ENCODE measurements around the gene SMIM35. TPM values are rescaled to one million over a fixed set of nuclear protein-coding genes. Genes with fewer than 3 reads are reported as not detected.
A peak's percentile ranks its signal among the peaks of the same experiment; 100 is the strongest.

SMIM35 gene
- total and polyA plus RNA-seq, 2 donors: 0.05 to 0.09 TPM

- no peaks in the 10 kb centered on the region for H3K9me3 ChIP-seq (ENCODE audit: control insufficient read depth in 2 of 2, insufficient read depth in 1 of 2, low read length in 1 of 2)
- no peaks in the 10 kb centered on the region for H3K4me1 ChIP-seq (ENCODE audit: control insufficient read depth in 2 of 2, insufficient read depth in 2 of 2, low read length in 2 of 2)
- H3K27me3 ChIP-seq (ENCODE audit: control insufficient read depth in 2 of 2, insufficient read depth in 1 of 2, low read length in 1 of 2): no peaks in the 10 kb centered on the region
- H3K27ac ChIP-seq (ENCODE audit: low read depth in 1 of 2, low read length in 1 of 2): no peak overlapping the region
- 69% methylated on average over 3 of the region's 3 CpGs for WGBS
- no peak for DNase-seq (ENCODE audit: low read depth in 6 of 9, low spot score in 9 of 9)
- no peak overlapping the region for H3K4me3 ChIP-seq (ENCODE audit: low read length in 2 of 2)
- no peaks in the 10 kb centered on the region for H3K36me3 ChIP-seq (ENCODE audit: control insufficient read depth in 2 of 2, insufficient read depth in 2 of 2, low read length in 1 of 2)
Observed at GRCh38 chr11:118028626-118029025, 58.1 kb downstream of the SMIM35 start.

GRCh38 chr11:118027694-118028093 lies 59.1 kb downstream of the SMIM35 start:
- Histone ChIP-seq H3K36me3 (ENCODE audit: control insufficient read depth in 2 of 2, insufficient read depth in 2 of 2, low read length in 1 of 2) (no peaks in the 10 kb centered on the region), H3K27me3 (ENCODE audit: control insufficient read depth in 2 of 2, insufficient read depth in 1 of 2, low read length in 1 of 2) (no peaks in the 10 kb centered on the region), H3K4me3 (ENCODE audit: low read length in 2 of 2) (no peak overlapping the region), H3K9me3 (ENCODE audit: control insufficient read depth in 2 of 2, insufficient read depth in 1 of 2, low read length in 1 of 2) (no peaks in the 10 kb centered on the region), H3K4me1 (ENCODE audit: control insufficient read depth in 2 of 2, insufficient read depth in 2 of 2, low read length in 2 of 2) (no peaks in the 10 kb centered on the region), H3K27ac (ENCODE audit: low read depth in 1 of 2, low read length in 1 of 2) (no peak overlapping the region)
- 97% methylated on average over 4 of the region's 4 CpGs for WGBS
- no peak for DNase-seq (ENCODE audit: low read depth in 6 of 9, low spot score in 9 of 9)

- H3K4me1 ChIP-seq (ENCODE audit: control insufficient read depth in 2 of 2, insufficient read depth in 2 of 2, low read length in 2 of 2): peaks cover 0 to 4% of the 10 kb centered on the region in 2 donors
- WGBS: 95% methylated on average over 1 of the region's 1 CpG
- no peaks in the 10 kb centered on the region for H3K36me3 ChIP-seq (ENCODE audit: control insufficient read depth in 2 of 2, insufficient read depth in 2 of 2, low read length in 1 of 2)
- no peak overlapping the region for H3K4me3 ChIP-seq (ENCODE audit: low read length in 2 of 2)
- no peak for DNase-seq (ENCODE audit: low read depth in 6 of 9, low spot score in 9 of 9)
- no peaks in the 10 kb centered on the region for H3K27me3 ChIP-seq (ENCODE audit: control insufficient read depth in 2 of 2, insufficient read depth in 1 of 2, low read length in 1 of 2)
- no peak overlapping the region for H3K27ac ChIP-seq (ENCODE audit: low read depth in 1 of 2, low read length in 1 of 2)
- H3K9me3 ChIP-seq (ENCODE audit: control insufficient read depth in 2 of 2, insufficient read depth in 1 of 2, low read length in 1 of 2): peaks cover 0 to 7% of the 10 kb centered on the region in 2 donors
Observed at GRCh38 chr11:118021146-118021545, 65.6 kb downstream of the SMIM35 start.

- H3K4me1 ChIP-seq (ENCODE audit: control insufficient read depth in 2 of 2, insufficient read depth in 2 of 2, low read length in 2 of 2): peaks cover 10 to 15% of the 10 kb centered on the region in 2 donors
- H3K36me3 ChIP-seq (ENCODE audit: control insufficient read depth in 2 of 2, insufficient read depth in 2 of 2, low read length in 1 of 2): no peaks in the 10 kb centered on the region
- WGBS: 97% methylated on average over 2 of the region's 2 CpGs
- no peaks in the 10 kb centered on the region for H3K27me3 ChIP-seq (ENCODE audit: control insufficient read depth in 2 of 2, insufficient read depth in 1 of 2, low read length in 1 of 2)
- H3K27ac ChIP-seq (ENCODE audit: low read depth in 1 of 2, low read length in 1 of 2): no peak overlapping the region
- peaks cover 0 to 7% of the 10 kb centered on the region in 2 donors for H3K9me3 ChIP-seq (ENCODE audit: control insufficient read depth in 2 of 2, insufficient read depth in 1 of 2, low read length in 1 of 2)
- H3K4me3 ChIP-seq (ENCODE audit: low read length in 2 of 2): no peak overlapping the region
- DNase-seq (ENCODE audit: low read depth in 6 of 9, low spot score in 9 of 9): no peak
Observed at GRCh38 chr11:118018401-118018800, 68.4 kb downstream of the SMIM35 start.

GRCh38 chr11:118017631-118018315 lies 69.0 kb downstream of the SMIM35 start:
- no peak overlapping the region for H3K27ac ChIP-seq (ENCODE audit: low read depth in 1 of 2, low read length in 1 of 2)
- no peaks in the 10 kb centered on the region for H3K36me3 ChIP-seq (ENCODE audit: control insufficient read depth in 2 of 2, insufficient read depth in 2 of 2, low read length in 1 of 2)
- H3K27me3 ChIP-seq (ENCODE audit: control insufficient read depth in 2 of 2, insufficient read depth in 1 of 2, low read length in 1 of 2): no peaks in the 10 kb centered on the region
- 94% methylated on average over 4 of the region's 4 CpGs for WGBS
- peaks cover 0 to 7% of the 10 kb centered on the region in 2 donors for H3K9me3 ChIP-seq (ENCODE audit: control insufficient read depth in 2 of 2, insufficient read depth in 1 of 2, low read length in 1 of 2)
- no peak overlapping the region for H3K4me3 ChIP-seq (ENCODE audit: low read length in 2 of 2)
- H3K4me1 ChIP-seq (ENCODE audit: control insufficient read depth in 2 of 2, insufficient read depth in 2 of 2, low read length in 2 of 2): peaks cover 10 to 18% of the 10 kb centered on the region in 2 donors
- DNase-seq (ENCODE audit: low read depth in 6 of 9, low spot score in 9 of 9): no peak

- no peak overlapping the region for H3K4me3 ChIP-seq (ENCODE audit: low read length in 2 of 2)
- peaks cover 0 to 7% of the 10 kb centered on the region in 2 donors for H3K9me3 ChIP-seq (ENCODE audit: control insufficient read depth in 2 of 2, insufficient read depth in 1 of 2, low read length in 1 of 2)
- no peaks in the 10 kb centered on the region for H3K36me3 ChIP-seq (ENCODE audit: control insufficient read depth in 2 of 2, insufficient read depth in 2 of 2, low read length in 1 of 2)
- H3K4me1 ChIP-seq (ENCODE audit: control insufficient read depth in 2 of 2, insufficient read depth in 2 of 2, low read length in 2 of 2): peaks cover 10 to 25% of the 10 kb centered on the region in 2 donors
- 94% methylated on average over 3 of the region's 3 CpGs for WGBS
- no peak for DNase-seq (ENCODE audit: low read depth in 6 of 9, low spot score in 9 of 9)
- H3K27ac ChIP-seq (ENCODE audit: low read depth in 1 of 2, low read length in 1 of 2): no peak overlapping the region
- H3K27me3 ChIP-seq (ENCODE audit: control insufficient read depth in 2 of 2, insufficient read depth in 1 of 2, low read length in 1 of 2): no peaks in the 10 kb centered on the region
Observed at GRCh38 chr11:118017111-118017510, 69.7 kb downstream of the SMIM35 start.

GRCh38 chr11:118016104-118016503 lies 70.7 kb downstream of the SMIM35 start:
- DNase-seq (ENCODE audit: low read depth in 6 of 9, low spot score in 9 of 9): no peak
- Histone ChIP-seq H3K9me3 (ENCODE audit: control insufficient read depth in 2 of 2, insufficient read depth in 1 of 2, low read length in 1 of 2) (peaks cover 0 to 7% of the 10 kb centered on the region in 2 donors), H3K4me1 (ENCODE audit: control insufficient read depth in 2 of 2, insufficient read depth in 2 of 2, low read length in 2 of 2) (peaks cover 13 to 34% of the 10 kb centered on the region in 2 donors), H3K27me3 (ENCODE audit: control insufficient read depth in 2 of 2, insufficient read depth in 1 of 2, low read length in 1 of 2) (no peaks in the 10 kb centered on the region), H3K36me3 (ENCODE audit: control insufficient read depth in 2 of 2, insufficient read depth in 2 of 2, low read length in 1 of 2) (no peaks in the 10 kb centered on the region), H3K27ac (ENCODE audit: low read depth in 1 of 2, low read length in 1 of 2) (no peak overlapping the region), H3K4me3 (ENCODE audit: low read length in 2 of 2) (no peak overlapping the region)
- 16% methylated on average over 4 of the region's 4 CpGs for WGBS

- Histone ChIP-seq H3K4me1 (ENCODE audit: control insufficient read depth in 2 of 2, insufficient read depth in 2 of 2, low read length in 2 of 2) (peaks cover 13 to 41% of the 10 kb centered on the region in 2 donors), H3K9me3 (ENCODE audit: control insufficient read depth in 2 of 2, insufficient read depth in 1 of 2, low read length in 1 of 2) (peaks cover 0 to 7% of the 10 kb centered on the region in 2 donors), H3K36me3 (ENCODE audit: control insufficient read depth in 2 of 2, insufficient read depth in 2 of 2, low read length in 1 of 2) (no peaks in the 10 kb centered on the region), H3K4me3 (ENCODE audit: low read length in 2 of 2) (no peak overlapping the region), H3K27me3 (ENCODE audit: control insufficient read depth in 2 of 2, insufficient read depth in 1 of 2, low read length in 1 of 2) (no peaks in the 10 kb centered on the region), H3K27ac (ENCODE audit: low read depth in 1 of 2, low read length in 1 of 2) (no peak overlapping the region)
- WGBS: 17% methylated on average over 11 of the region's 11 CpGs
- peak in 1 of 9 donors; percentile 39 for DNase-seq (ENCODE audit: low read depth in 6 of 9, low spot score in 9 of 9)
Observed at GRCh38 chr11:118015385-118015841, 71.3 kb downstream of the SMIM35 start.

GRCh38 chr11:118014022-118014421 lies 72.7 kb downstream of the SMIM35 start:
- Histone ChIP-seq H3K4me3 (ENCODE audit: low read length in 2 of 2) (no peak overlapping the region), H3K9me3 (ENCODE audit: control insufficient read depth in 2 of 2, insufficient read depth in 1 of 2, low read length in 1 of 2) (peaks cover 0 to 7% of the 10 kb centered on the region in 2 donors), H3K4me1 (ENCODE audit: control insufficient read depth in 2 of 2, insufficient read depth in 2 of 2, low read length in 2 of 2) (peaks cover 13 to 46% of the 10 kb centered on the region in 2 donors), H3K27me3 (ENCODE audit: control insufficient read depth in 2 of 2, insufficient read depth in 1 of 2, low read length in 1 of 2) (no peaks in the 10 kb centered on the region), H3K27ac (ENCODE audit: low read depth in 1 of 2, low read length in 1 of 2) (no peak overlapping the region), H3K36me3 (ENCODE audit: control insufficient read depth in 2 of 2, insufficient read depth in 2 of 2, low read length in 1 of 2) (no peaks in the 10 kb centered on the region)
- no peak for DNase-seq (ENCODE audit: low read depth in 6 of 9, low spot score in 9 of 9)
- WGBS: 98% methylated on average over 3 of the region's 3 CpGs
